ENCODE data around the gene TMEM63A. TPM values are rescaled to one million over a fixed set of nuclear protein-coding genes. Genes with fewer than 3 reads are reported as not detected.

The TMEM63A gene
- polyA plus RNA-seq, 1 experiment = 17.1 TPM

GRCh38 chr1:225851805-225852204 lies 30.4 kb downstream of the TMEM63A start:
- H3K27me3 ChIP-seq (ENCODE audit: control insufficient read depth, insufficient read depth, low read length) = no peaks in the 10 kb centered on the region
- no peak overlapping the region for H3K4me3 ChIP-seq (ENCODE audit: low read depth, low read length)
- no peak overlapping the region for H3K27ac ChIP-seq (ENCODE audit: low read depth, low read length)
- no peak for DNase-seq (ENCODE audit: low read depth, low spot score)
- ChIA-PET CTCF (interaction anchor here (1.0 kb wide), 1 partner anchor 377 kb away, joined by 3 read pairs; no protein-coding TSS in a partner anchor), POLR2A (interaction anchor here (1.0 kb wide), 1 partner anchor 74 kb away, joined by 3 read pairs; no protein-coding TSS in a partner anchor)
- no peak for TF ChIP-seq CTCF (IDR thresholded peaks at IDR 0.05; ENCODE audit: low read depth, low read length)
- H3K9me3 ChIP-seq (ENCODE audit: control insufficient read depth, insufficient read depth, low read length) = no peaks in the 10 kb centered on the region

- Histone ChIP-seq H3K27ac (ENCODE audit: low read depth, low read length) (no peak overlapping the region), H3K4me3 (ENCODE audit: low read depth, low read length) (no peak overlapping the region), H3K9me3 (ENCODE audit: control insufficient read depth, insufficient read depth, low read length) (no peaks in the 10 kb centered on the region), H3K27me3 (ENCODE audit: control insufficient read depth, insufficient read depth, low read length) (no peaks in the 10 kb centered on the region)
- POLR2A ChIA-PET = no interaction called here
- CTCF ChIA-PET = interaction anchor here (1.3 kb wide), 1 partner anchor 376 kb away, joined by 7 read pairs; no protein-coding TSS in a partner anchor
- TF ChIP-seq CTCF (IDR thresholded peaks at IDR 0.05; ENCODE audit: low read depth, low read length) = no peak
- DNase-seq (ENCODE audit: low read depth, low spot score) = no peak
Observed at GRCh38 chr1:225850370-225850769, 31.8 kb downstream of the TMEM63A start.

- H3K4me3 ChIP-seq (ENCODE audit: low read depth, low read length) = no peak overlapping the region
- DNase-seq (ENCODE audit: low read depth, low spot score) = no peak
- no peak overlapping the region for H3K27ac ChIP-seq (ENCODE audit: low read depth, low read length)
- no peak for TF ChIP-seq CTCF (IDR thresholded peaks at IDR 0.05; ENCODE audit: low read depth, low read length)
- ChIA-PET POLR2A (no interaction called here), CTCF (interaction anchor here (1.3 kb wide), 1 partner anchor 375 kb away, joined by 7 read pairs; no protein-coding TSS in a partner anchor)
- no peaks in the 10 kb centered on the region for H3K27me3 ChIP-seq (ENCODE audit: control insufficient read depth, insufficient read depth, low read length)
- no peaks in the 10 kb centered on the region for H3K9me3 ChIP-seq (ENCODE audit: control insufficient read depth, insufficient read depth, low read length)
Observed at GRCh38 chr1:225849925-225850324, 32.3 kb downstream of the TMEM63A start.

DNA sequence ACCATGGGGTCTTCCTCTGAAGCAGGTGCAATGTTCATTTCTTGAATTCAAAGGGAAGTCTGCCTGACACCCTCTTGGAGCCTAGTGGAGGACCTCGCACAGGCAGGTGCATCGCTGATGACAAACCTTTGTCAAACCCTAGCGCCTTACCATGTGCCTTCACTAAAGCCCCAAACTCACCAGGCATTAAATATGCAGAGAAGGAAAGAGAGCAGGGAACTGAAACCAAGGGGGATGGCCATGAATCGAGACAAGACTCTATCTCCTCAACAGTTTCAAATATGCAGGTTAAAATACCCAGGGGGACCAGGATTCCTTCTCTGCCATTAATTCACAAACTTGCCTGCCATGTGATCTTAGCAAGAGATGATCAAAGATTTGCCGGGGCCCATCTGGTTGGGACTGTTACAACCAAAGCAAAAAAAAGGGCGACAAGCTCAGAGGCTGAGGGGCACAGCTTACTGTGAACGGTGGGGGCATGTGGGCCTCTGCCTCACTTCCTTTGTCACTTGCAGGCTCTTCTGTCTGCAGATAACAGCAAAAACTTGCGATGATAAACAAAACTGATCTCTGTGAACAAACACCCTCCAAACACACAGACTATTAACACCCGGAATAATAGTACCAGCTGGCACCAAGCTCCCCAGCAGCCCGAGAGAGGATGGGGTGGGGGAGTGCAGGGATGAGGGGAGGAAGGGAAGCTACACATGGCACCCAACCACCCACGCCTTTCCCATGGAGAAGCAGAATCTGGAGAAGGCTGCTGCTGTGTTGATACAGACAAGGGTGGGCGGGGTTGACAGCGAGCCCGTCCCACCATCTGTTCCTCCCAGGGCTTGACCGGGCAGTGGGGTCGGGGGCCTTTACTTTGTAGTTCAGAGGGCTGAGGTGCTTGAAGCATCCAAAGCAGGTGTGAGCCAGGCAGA lies 33.9 kb downstream of the TMEM63A start:
- H3K27ac ChIP-seq (ENCODE audit: low read depth, low read length) = no peak overlapping the region
- no peak for DNase-seq (ENCODE audit: low read depth, low spot score)
- CTCF ChIA-PET = interaction anchor here (0.5 to 1.1 kb wide), 2 partner anchors 47 to 374 kb away, joined by 3 to 4 read pairs; no protein-coding TSS in a partner anchor

More for the DNA sequence above, 33.9 kb downstream of the TMEM63A start:
- POLR2A ChIA-PET = no interaction called here
- no peak overlapping the region for H3K4me3 ChIP-seq (ENCODE audit: low read depth, low read length)
- H3K27me3 ChIP-seq (ENCODE audit: control insufficient read depth, insufficient read depth, low read length) = no peaks in the 10 kb centered on the region
- no peaks in the 10 kb centered on the region for H3K9me3 ChIP-seq (ENCODE audit: control insufficient read depth, insufficient read depth, low read length)
- no peak for TF ChIP-seq CTCF (IDR thresholded peaks at IDR 0.05; ENCODE audit: low read depth, low read length)

All from AG04450 (cell line).